H7 (cell line): ENCODE data around the gene BICD1. TPM values are rescaled to one million over a fixed set of nuclear protein-coding genes. Genes with fewer than 3 reads are reported as not detected.

ENCODE experiments used
- DNase-seq: peaks from one replicate; pipeline ENCODE4 v3.0.0; 2012
- H3K27me3 ChIP-seq: 2 replicates; pipeline ENCODE4 v1.6.0; 2011; ENCODE audit warnings: mild to moderate bottlenecking, low read length; ENCODE audit not compliant: control insufficient read depth, insufficient read depth
- H3K36me3 ChIP-seq: replicated peaks from 2 replicates; pipeline ENCODE4 v1.5.1; 2011; ENCODE audit warnings: low read length; ENCODE audit not compliant: control insufficient read depth, insufficient read depth
- H3K4me3 ChIP-seq: 2 replicates; pipeline ENCODE4 v1.5.1; 2011; ENCODE audit warnings: low read depth, mild to moderate bottlenecking, control low read depth, low read length, moderate library complexity; ENCODE audit not compliant: insufficient read depth
- total RNA-seq: library from RNA; depleted of rRNA; stranded (reverse); fragments of >200 nt; shearing (Covaris generic); gene quantifications from 2 replicates; pipeline ENCODE4 v1.2.3, GENCODE V29; 2014

BICD1 gene
- total RNA-seq, 1 experiment from 2014 or later, result 13.1 TPM

GRCh38 chr12:32248441-32249140 lies 141.9 kb downstream of the BICD1 start:
- peaks cover 2% of the 10 kb centered on the region; the same call in 1 of the 2 replicates for H3K36me3 ChIP-seq
- no peaks in the 10 kb centered on the region for H3K27me3 ChIP-seq
- no peak for DNase-seq
- no peak overlapping the region for H3K4me3 ChIP-seq

- Histone ChIP-seq H3K36me3 (peaks cover 2% of the 10 kb centered on the region), H3K4me3 (no peak overlapping the region), H3K27me3 (no peaks in the 10 kb centered on the region)
- DNase-seq, result no peak
These were observed 143.1 kb downstream of the BICD1 start for GRCh38 chr12:32249777-32250176.

GRCh38 chr12:32252199-32253073 lies 145.8 kb downstream of the BICD1 start:
- H3K27me3 ChIP-seq, result no peaks in the 10 kb centered on the region
- no peak for DNase-seq
- H3K36me3 ChIP-seq, result peaks cover 2% of the 10 kb centered on the region
- no peak overlapping the region for H3K4me3 ChIP-seq

- peaks cover 2% of the 10 kb centered on the region for H3K36me3 ChIP-seq
- H3K4me3 ChIP-seq, result no peak overlapping the region
- DNase-seq, result no peak
- no peaks in the 10 kb centered on the region for H3K27me3 ChIP-seq
These were observed 146.6 kb downstream of the BICD1 start for GRCh38 chr12:32253154-32253790.

GRCh38 chr12:32254260-32254956 lies 147.8 kb downstream of the BICD1 start:
- DNase-seq, result no peak
- peaks cover 2% of the 10 kb centered on the region for H3K36me3 ChIP-seq
- H3K27me3 ChIP-seq, result no peaks in the 10 kb centered on the region
- H3K4me3 ChIP-seq, result no peak overlapping the region

GRCh38 chr12:32255588-32255987 lies 148.9 kb downstream of the BICD1 start:
- peaks cover 2% of the 10 kb centered on the region for H3K36me3 ChIP-seq
- no peaks in the 10 kb centered on the region for H3K27me3 ChIP-seq
- no peak overlapping the region for H3K4me3 ChIP-seq
- no peak for DNase-seq

GRCh38 chr12:32257695-32258496 lies 151.2 kb downstream of the BICD1 start:
- H3K27me3 ChIP-seq, result no peaks in the 10 kb centered on the region
- H3K4me3 ChIP-seq, result no peak overlapping the region
- peaks cover 2% of the 10 kb centered on the region for H3K36me3 ChIP-seq

GRCh38 chr12:32260696-32261095 lies 154.0 kb downstream of the BICD1 start:
- no peak for DNase-seq
- Histone ChIP-seq H3K36me3 (no peaks in the 10 kb centered on the region; the same call in 1 of the 2 replicates), H3K4me3 (no peak overlapping the region), H3K27me3 (no peaks in the 10 kb centered on the region)

More at GRCh38 chr12:32257695-32258496, 151.2 kb downstream of the BICD1 start:
- DNase-seq, result no peak

- Histone ChIP-seq H3K4me3 (no peak overlapping the region), H3K36me3 (no peaks in the 10 kb centered on the region; the same call in 1 of the 2 replicates), H3K27me3 (no peaks in the 10 kb centered on the region)
- DNase-seq, result no peak
These were observed 155.0 kb downstream of the BICD1 start for GRCh38 chr12:32261638-32262037.

GRCh38 chr12:32264961-32265360 lies 158.3 kb downstream of the BICD1 start:
- DNase-seq, result no peak
- H3K27me3 ChIP-seq, result no peaks in the 10 kb centered on the region
- H3K4me3 ChIP-seq, result no peak overlapping the region
- H3K36me3 ChIP-seq, result peaks cover 2% of the 10 kb centered on the region; the same call in 1 of the 2 replicates

GRCh38 chr12:32265456-32265855 lies 158.8 kb downstream of the BICD1 start:
- H3K27me3 ChIP-seq, result no peaks in the 10 kb centered on the region
- DNase-seq, result no peak
- no peak overlapping the region for H3K4me3 ChIP-seq
- peaks cover 2% of the 10 kb centered on the region; the same call in 1 of the 2 replicates for H3K36me3 ChIP-seq

- no peaks in the 10 kb centered on the region for H3K27me3 ChIP-seq
- no peak overlapping the region for H3K4me3 ChIP-seq
- peaks cover 2% of the 10 kb centered on the region; the same call in 1 of the 2 replicates for H3K36me3 ChIP-seq
- no peak for DNase-seq
These were observed 159.3 kb downstream of the BICD1 start for GRCh38 chr12:32265951-32266350.

GRCh38 chr12:32266756-32267155 lies 160.1 kb downstream of the BICD1 start:
- no peaks in the 10 kb centered on the region for H3K27me3 ChIP-seq
- no peak for DNase-seq
- no peak overlapping the region for H3K4me3 ChIP-seq
- H3K36me3 ChIP-seq, result peaks cover 2% of the 10 kb centered on the region; the same call in 1 of the 2 replicates
